K562 (cell line): ENCODE results near the gene ISYNA1. TPM values are rescaled to one million over a fixed set of nuclear protein-coding genes. Genes with fewer than 3 reads are reported as not detected.

ENCODE experiments used
- ESRRA ChIP-seq: fragments of 450-650 bp; IDR thresholded peaks from 2 replicates; pipeline ENCODE4 v1.6.1; 2014; ENCODE audit warnings: low read depth, mild to moderate bottlenecking, moderate library complexity, borderline replicate concordance
- ETV5 ChIP-seq: sonication (generic); formaldehyde crosslinking; IDR thresholded peaks from 2 replicates; pipeline ENCODE4 v1.4.0; 2020; ENCODE audit warnings: low read depth, mild to moderate bottlenecking, missing genetic modification reagents
- HNRNPL ChIP-seq: fragments of 200-400 bp; formaldehyde crosslinking; IDR thresholded peaks from 2 replicates; pipeline ENCODE4 v1.6.1; 2017; ENCODE audit warnings: low read depth, mild to moderate bottlenecking, low read length
- NONO ChIP-seq, 2 experiments: fragments of 200-400 bp in 1 of 2; fragments of 450-650 bp in 1 of 2; formaldehyde crosslinking in 1 of 2; IDR thresholded peaks; 2 replicates each; pipeline ENCODE4 v1.6.1; 2017; ENCODE audit warnings: low read depth in 2 of 2, mild to moderate bottlenecking in 2 of 2, moderate library complexity in 2 of 2, low read length in 1 of 2
- SMAD2 ChIP-seq: fragments of 150-350 bp; IDR thresholded peaks from 2 replicates; pipeline ENCODE4 v1.6.1; 2014; ENCODE audit warnings: low read depth, mild to moderate bottlenecking, low read length
- SP1 ChIP-seq: sonication (generic); formaldehyde crosslinking; IDR thresholded peaks from 2 replicates; pipeline ENCODE4 v1.8.1; 2022; ENCODE audit warnings: mild to moderate bottlenecking, missing genetic modification reagents
- SUPT5H ChIP-seq: fragments of 450-650 bp; IDR thresholded peaks from 2 replicates; pipeline ENCODE4 v1.6.1; 2016
- TAF7 ChIP-seq: fragments of 450-650 bp; IDR thresholded peaks from 2 replicates; pipeline ENCODE4 v1.6.1; 2016; ENCODE audit warnings: missing genetic modification characterization, missing compliant biosample characterization
- TEAD4 ChIP-seq, 2 experiments: sonication (generic) in 1 of 2; formaldehyde crosslinking in 1 of 2; IDR thresholded peaks; 2 replicates each; pipeline versions ENCODE4 v1.6.1 to v1.8.0; 2012 to 2022; ENCODE audit warnings: borderline replicate concordance in 1 of 2, inconsistent platforms in 1 of 2, low read length in 1 of 2, mild to moderate bottlenecking in 1 of 2, missing genetic modification reagents in 1 of 2
- U2AF2 ChIP-seq: fragments of 200-400 bp; formaldehyde crosslinking; optimal IDR thresholded peaks from 2 replicates; pipeline ENCODE3; 2017; ENCODE audit warnings: low read depth, mild to moderate bottlenecking, low read length
- ZNF143 ChIP-seq: sonication (generic); formaldehyde crosslinking; IDR thresholded peaks from 2 replicates; pipeline ENCODE4 v1.9.0; 2022; ENCODE audit warnings: mild to moderate bottlenecking, missing genetic modification reagents
- polyA plus RNA-seq, 8 experiments: library from polyadenylated mRNA; depleted of rRNA in 4 of 8; stranded (reverse) in 5 of 8; unstranded in 3 of 8; fragments of >200 nt; fragmentation: Nextera tagmentation in 2 of 8; fragmentation: Illumina TruSeq in 1 of 8; extraction: Ambion mirVana in 2 of 8; extraction: Trizol in 1 of 8; gene quantifications; 2 replicates each; pipeline versions ENCODE4 v1.2.1 to v1.2.3, GENCODE V29; 2011 to 2014; ENCODE audit warnings: inconsistent platforms in 1 of 8, missing spikeins in 1 of 8
- total RNA-seq, 7 experiments: library from RNA; depleted of rRNA in 6 of 7; stranded (reverse); fragments of >200 nt in 6 of 7; fragmentation: Illumina TruSeq in 2 of 7; extraction: Trizol in 2 of 7; gene quantifications; 2 replicates each; pipeline versions ENCODE4 v1.2.1 to v1.2.3, GENCODE V29; 2011 to 2021; ENCODE audit warnings: low replicate concordance in 1 of 7
- TF ChIP-seq, protein P1 (sequence below), 2 experiments: IDR thresholded peaks; 2 replicates each; pipeline ENCODE4 v1.6.1; 2011; ENCODE audit warnings: borderline replicate concordance in 1 of 2, control low read depth in 1 of 2, low read depth in 1 of 2, low read length in 1 of 2, mild to moderate bottlenecking in 1 of 2, mixed read lengths in 1 of 2, moderate library complexity in 1 of 2; ENCODE audit not compliant: insufficient read depth in 1 of 2, insufficient read length in 1 of 2, poor library complexity in 1 of 2, severe bottlenecking in 1 of 2; ENCODE audit errors: extremely low read depth in 1 of 2
- TF ChIP-seq, protein P2 (sequence below): sonication (generic); formaldehyde crosslinking; IDR thresholded peaks from 2 replicates; pipeline ENCODE4 v1.8.0; 2022; ENCODE audit warnings: missing genetic modification reagents, mild to moderate bottlenecking, borderline replicate concordance

ISYNA1 gene
- total and polyA plus RNA-seq, 9 of the 15 experiments (the other 6 are each of a cell fraction or from before 2014, with no cell fraction given): 21.8 to 460 (median 93.2) TPM

DNA sequence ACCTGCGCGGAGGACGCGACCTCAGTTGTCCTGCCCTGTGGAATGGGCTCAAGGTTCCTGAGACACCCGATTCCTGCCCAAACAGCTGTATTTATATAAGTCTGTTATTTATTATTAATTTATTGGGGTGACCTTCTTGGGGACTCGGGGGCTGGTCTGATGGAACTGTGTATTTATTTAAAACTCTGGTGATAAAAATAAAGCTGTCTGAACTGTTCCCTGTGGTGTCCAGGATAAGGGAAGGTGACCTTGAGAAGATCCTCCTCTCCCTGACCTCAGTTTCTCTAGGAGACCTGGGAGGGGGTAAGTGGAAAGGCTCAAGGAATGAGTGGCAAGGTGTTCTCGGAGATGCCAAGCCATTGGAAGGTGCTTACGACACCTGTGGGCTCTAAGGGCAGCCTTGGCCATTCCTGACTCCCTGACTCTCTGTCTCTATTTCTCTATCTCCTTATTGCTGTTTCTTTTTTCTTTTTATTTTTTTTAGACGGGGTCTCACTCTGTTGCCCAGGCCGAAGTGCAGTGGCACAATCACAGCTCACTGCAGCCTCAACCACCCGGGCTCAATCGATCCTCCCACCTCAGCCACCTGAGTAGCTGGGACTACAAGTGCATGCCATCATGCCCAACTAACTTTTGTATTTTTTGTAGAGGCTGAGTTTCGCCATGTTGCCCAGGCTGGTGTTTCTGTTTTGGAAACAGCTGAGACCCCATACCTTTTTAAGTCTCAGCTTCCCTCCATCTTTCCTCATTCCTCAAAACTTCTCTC, 48.8 kb downstream of the ISYNA1 start (continued):
- TF ChIP-seq, protein P1, sequence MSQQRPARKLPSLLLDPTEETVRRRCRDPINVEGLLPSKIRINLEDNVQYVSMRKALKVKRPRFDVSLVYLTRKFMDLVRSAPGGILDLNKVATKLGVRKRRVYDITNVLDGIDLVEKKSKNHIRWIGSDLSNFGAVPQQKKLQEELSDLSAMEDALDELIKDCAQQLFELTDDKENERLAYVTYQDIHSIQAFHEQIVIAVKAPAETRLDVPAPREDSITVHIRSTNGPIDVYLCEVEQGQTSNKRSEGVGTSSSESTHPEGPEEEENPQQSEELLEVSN (IDR thresholded peaks at IDR 0.05; ENCODE audit: borderline replicate concordance in 1 of 2, extremely low read depth in 1 of 2, insufficient read depth in 1 of 2, insufficient read length in 1 of 2, low read depth in 1 of 2, low read length in 1 of 2, poor library complexity in 1 of 2, severe bottlenecking in 1 of 2): no peak
- TF ChIP-seq, protein P2, sequence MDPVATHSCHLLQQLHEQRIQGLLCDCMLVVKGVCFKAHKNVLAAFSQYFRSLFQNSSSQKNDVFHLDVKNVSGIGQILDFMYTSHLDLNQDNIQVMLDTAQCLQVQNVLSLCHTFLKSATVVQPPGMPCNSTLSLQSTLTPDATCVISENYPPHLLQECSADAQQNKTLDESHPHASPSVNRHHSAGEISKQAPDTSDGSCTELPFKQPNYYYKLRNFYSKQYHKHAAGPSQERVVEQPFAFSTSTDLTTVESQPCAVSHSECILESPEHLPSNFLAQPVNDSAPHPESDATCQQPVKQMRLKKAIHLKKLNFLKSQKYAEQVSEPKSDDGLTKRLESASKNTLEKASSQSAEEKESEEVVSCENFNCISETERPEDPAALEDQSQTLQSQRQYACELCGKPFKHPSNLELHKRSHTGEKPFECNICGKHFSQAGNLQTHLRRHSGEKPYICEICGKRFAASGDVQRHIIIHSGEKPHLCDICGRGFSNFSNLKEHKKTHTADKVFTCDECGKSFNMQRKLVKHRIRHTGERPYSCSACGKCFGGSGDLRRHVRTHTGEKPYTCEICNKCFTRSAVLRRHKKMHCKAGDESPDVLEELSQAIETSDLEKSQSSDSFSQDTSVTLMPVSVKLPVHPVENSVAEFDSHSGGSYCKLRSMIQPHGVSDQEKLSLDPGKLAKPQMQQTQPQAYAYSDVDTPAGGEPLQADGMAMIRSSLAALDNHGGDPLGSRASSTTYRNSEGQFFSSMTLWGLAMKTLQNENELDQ (CRISPR knock-in tag): 0 out of 2 replicates have a peak, but pooled peaks have one; percentile 23
- TF ChIP-seq SMAD2 (no peak), ESRRA (peak; percentile 47), ZNF143 (0 out of 2 replicates have a peak, but pooled peaks have one; percentile 46), ETV5 (CRISPR knock-in tag) (no peak), U2AF2 (no peak), NONO (IDR thresholded peaks at IDR 0.05; ENCODE audit: low read depth in 2 of 2, low read length in 1 of 2) (no peak), HNRNPL (no peak), SUPT5H (peak; percentile 20; the same call in 1 of the 2 replicates), TEAD4 (IDR thresholded peaks at IDR 0.05; ENCODE audit: low read length) (no peak), TEAD4 (CRISPR knock-in tag; IDR thresholded peaks at IDR 0.05; ENCODE audit: borderline replicate concordance) (0 out of 2 replicates have a peak, but pooled peaks have one; percentile 18), TAF7 (tag) (no peak), SP1 (CRISPR knock-in tag) (no peak; the same call in 1 of the 2 replicates)
